H1 (cell line): ENCODE results near the gene IPO11. TPM values are rescaled to one million over a fixed set of nuclear protein-coding genes. Genes with fewer than 3 reads are reported as not detected.

ENCODE experiments used
- CTCF ChIA-PET: fragments of 300-600 bp; sonication (Branson Sonifier 250); formaldehyde crosslinking; loops from one replicate; lab custom pipeline; 2021; ENCODE audit not compliant: partially characterized antibody; lab: Charles Lee
- POLR2A ChIA-PET: fragments of 300-600 bp; sonication (Branson Sonifier 250); formaldehyde crosslinking; loops from one replicate; lab custom pipeline; 2021; ENCODE audit warnings: inconsistent platforms; ENCODE audit not compliant: partially characterized antibody; lab: Charles Lee
- DNase-seq, 2 experiments: peaks; one replicate each; pipeline versions ENCODE4 v3.0.0 to v3.0.0-alpha.2; 2010 to 2022; ENCODE audit warnings: low spot score in 2 of 2, low read depth in 1 of 2, mixed read lengths in 1 of 2
- FAIRE-seq: peaks from 2 replicates; lab custom pipeline; 2011; peaks lifted over from hg19 to GRCh38; lab: Jason Lieb, UNC
- H2AFZ ChIP-seq: 2 replicates; pipeline ENCODE4 v1.8.1; 2012; ENCODE audit warnings: low read length, inconsistent platforms
- H2AK5ac ChIP-seq: 2 replicates; pipeline ENCODE4 v1.6.1; 2013; ENCODE audit warnings: low read depth, low read length
- H2BK120ac ChIP-seq: replicated peaks from 2 replicates; pipeline ENCODE3; 2013; ENCODE audit warnings: low read depth, low read length, inconsistent platforms
- H2BK12ac ChIP-seq: 2 replicates; pipeline ENCODE4 v1.6.1; 2013; ENCODE audit warnings: low read depth, low read length
- H2BK15ac ChIP-seq: 2 replicates; pipeline ENCODE4 v1.6.1; 2013; ENCODE audit warnings: low read length
- H2BK20ac ChIP-seq: 2 replicates; pipeline ENCODE4 v1.6.1; 2013; ENCODE audit warnings: low read length
- H2BK5ac ChIP-seq: 2 replicates; pipeline ENCODE4 v1.6.1; 2013; ENCODE audit warnings: low read depth, low read length
- H3K14ac ChIP-seq: 2 replicates; pipeline ENCODE4 v1.6.1; 2013; ENCODE audit warnings: inconsistent platforms; ENCODE audit not compliant: insufficient read length
- H3K18ac ChIP-seq: 2 replicates; pipeline ENCODE4 v1.6.1; 2013; ENCODE audit warnings: low read length; ENCODE audit errors: extremely low read depth
- H3K23ac ChIP-seq: 2 replicates; pipeline ENCODE4 v1.6.1; 2013; ENCODE audit warnings: inconsistent platforms; ENCODE audit not compliant: insufficient read length
- H3K23me2 ChIP-seq: 2 replicates; pipeline ENCODE4 v1.6.1; 2013; ENCODE audit warnings: low read depth, low read length
- H3K27ac ChIP-seq: 2 replicates; pipeline ENCODE4 v1.6.1; 2011; ENCODE audit warnings: low read depth, low read length, inconsistent platforms
- H3K27me3 ChIP-seq, 4 experiments: replicated peaks in 1 of 4; 1 replicate in 1 of 4; 2 replicates in 3 of 4; pipeline versions ENCODE4 v1.6.1 to v1.8.1; 2011 to 2013; ENCODE audit warnings: low read length in 3 of 4, mild to moderate bottlenecking in 3 of 4, inconsistent platforms in 2 of 4, mixed read lengths in 2 of 4, moderate library complexity in 1 of 4; ENCODE audit not compliant: control insufficient read depth in 3 of 4, insufficient read depth in 3 of 4; ENCODE audit errors: extremely low read depth in 1 of 4
- H3K36me3 ChIP-seq, 4 experiments: 2 replicates each; pipeline versions ENCODE4 v1.6.1 to v1.8.1; 2011 to 2013; ENCODE audit warnings: mild to moderate bottlenecking in 4 of 4, low read length in 3 of 4, moderate library complexity in 2 of 4, control low read depth in 1 of 4, inconsistent platforms in 1 of 4; ENCODE audit not compliant: insufficient read depth in 4 of 4, control insufficient read depth in 2 of 4
- H3K4ac ChIP-seq: replicated peaks from 2 replicates; pipeline ENCODE3; 2013; ENCODE audit warnings: low read length, low read depth, mixed read lengths, inconsistent platforms; ENCODE audit not compliant: insufficient read length
- H3K4me1 ChIP-seq, 4 experiments: replicated peaks in 1 of 4; 1 replicate in 1 of 4; 2 replicates in 3 of 4; pipeline versions ENCODE4 v1.6.1 to v1.8.1; 2011 to 2013; ENCODE audit warnings: low read length in 3 of 4, inconsistent platforms in 2 of 4, mixed read lengths in 1 of 4; ENCODE audit not compliant: insufficient read depth in 4 of 4, control insufficient read depth in 3 of 4
- H3K4me2 ChIP-seq, 2 experiments: 2 replicates each; pipeline versions ENCODE4 v1.6.1 to v1.8.1; 2011 to 2013; ENCODE audit warnings: low read depth in 2 of 2, low read length in 2 of 2, control low read depth in 1 of 2, inconsistent platforms in 1 of 2, mild to moderate bottlenecking in 1 of 2; ENCODE audit not compliant: insufficient read depth in 1 of 2
- H3K4me3 ChIP-seq, 4 experiments: fragments of 200-600, 300-600 bp in 1 of 4; sonication (generic), shearing (Covaris generic), sonication (Bioruptor Twin) in 1 of 4; 2 replicates each; pipeline versions ENCODE4 v1.5.1 to v1.8.1; 2011 to 2016; ENCODE audit warnings: low read length in 4 of 4, low read depth in 3 of 4, control low read depth in 2 of 4, inconsistent platforms in 2 of 4, mild to moderate bottlenecking in 2 of 4, mixed read lengths in 1 of 4, moderate library complexity in 1 of 4; ENCODE audit not compliant: insufficient read depth in 2 of 4; ENCODE audit errors: extremely low read depth in 1 of 4
- H3K56ac ChIP-seq: replicated peaks from 2 replicates; pipeline ENCODE3; 2013; ENCODE audit warnings: low read depth, mild to moderate bottlenecking, mixed read lengths, low read length, inconsistent platforms; ENCODE audit not compliant: insufficient read length
- H3K79me1 ChIP-seq: 2 replicates; pipeline ENCODE4 v1.6.1; 2013; ENCODE audit warnings: low read depth, low read length, control low read depth
- H3K79me2 ChIP-seq, 2 experiments: 2 replicates each; pipeline versions ENCODE4 v1.6.1 to v1.8.1; 2012 to 2013; ENCODE audit warnings: low read length in 2 of 2, mild to moderate bottlenecking in 2 of 2, inconsistent platforms in 1 of 2; ENCODE audit not compliant: insufficient read depth in 2 of 2, control insufficient read depth in 1 of 2
- H3K9ac ChIP-seq, 4 experiments: replicated peaks in 1 of 4; 1 replicate in 1 of 4; 2 replicates in 3 of 4; pipeline versions ENCODE4 v1.6.1 to v1.8.1; 2011 to 2013; ENCODE audit warnings: low read depth in 3 of 4, low read length in 3 of 4, control low read depth in 2 of 4, mild to moderate bottlenecking in 2 of 4, moderate library complexity in 2 of 4, inconsistent platforms in 1 of 4; ENCODE audit errors: extremely low read depth in 1 of 4
- H3K9me3 ChIP-seq, 2 experiments: 2 replicates each; pipeline versions ENCODE4 v1.6.1 to v1.8.1; 2012 to 2013; ENCODE audit warnings: mild to moderate bottlenecking in 2 of 2, moderate library complexity in 2 of 2, control low read depth in 1 of 2, inconsistent platforms in 1 of 2, low read depth in 1 of 2, low read length in 1 of 2, mixed read lengths in 1 of 2; ENCODE audit not compliant: insufficient read depth in 2 of 2
- H4K20me1 ChIP-seq, 2 experiments: replicated peaks in 1 of 2; 2 replicates each; pipeline versions ENCODE3 to v1.8.1; 2011 to 2013; ENCODE audit warnings: inconsistent platforms in 2 of 2, low read length in 2 of 2, mild to moderate bottlenecking in 1 of 2; ENCODE audit not compliant: insufficient read depth in 2 of 2, control insufficient read depth in 1 of 2
- H4K5ac ChIP-seq: 2 replicates; pipeline ENCODE4 v1.6.1; 2013; ENCODE audit warnings: low read length, low read depth, mixed read lengths, inconsistent platforms; ENCODE audit not compliant: insufficient read length
- H4K8ac ChIP-seq: 2 replicates; pipeline ENCODE4 v1.8.0; 2013; ENCODE audit warnings: mild to moderate bottlenecking, moderate library complexity, low read length, inconsistent platforms; ENCODE audit not compliant: insufficient read depth; ENCODE audit errors: extremely low read depth
- H4K91ac ChIP-seq: replicated peaks from 2 replicates; pipeline ENCODE3; 2013; ENCODE audit warnings: low read length, mixed read lengths, inconsistent platforms; ENCODE audit not compliant: insufficient read length
- CBX5 ChIP-seq: fragments of 300-800, 300-1000 bp; sonication (generic); IDR thresholded peaks from 2 replicates; pipeline ENCODE4 v1.7.1; 2016; ENCODE audit warnings: antibody characterized with exemption, low read length, low read depth
- CHD2 ChIP-seq: IDR thresholded peaks from 2 replicates; pipeline ENCODE4 v1.6.1; 2012; ENCODE audit warnings: low read length, improper control_type of control experiment
- EP300 ChIP-seq, 2 experiments: IDR thresholded peaks; 1 replicate in 1 of 2; 2 replicates in 1 of 2; pipeline ENCODE4 v1.6.1; 2011 to 2012; ENCODE audit warnings: low read depth in 2 of 2, low read length in 2 of 2, mild to moderate bottlenecking in 2 of 2, borderline replicate concordance in 1 of 2, inconsistent platforms in 1 of 2, moderate library complexity in 1 of 2
- EZH2 ChIP-seq: fragments of 200-600 bp; sonication (generic); IDR thresholded peaks from 2 replicates; pipeline ENCODE4 v1.7.1; 2012; ENCODE audit warnings: low read depth, mild to moderate bottlenecking, moderate library complexity, low read length, inconsistent platforms; ENCODE audit not compliant: severe bottlenecking
- KDM1A ChIP-seq: fragments of 200-600, 300-600 bp; sonication (generic); IDR thresholded peaks from 2 replicates; pipeline ENCODE4 v1.7.1; 2016; ENCODE audit warnings: mild to moderate bottlenecking, low read length, borderline replicate concordance
- RNF2 ChIP-seq: fragments of 200-900, 300-1000 bp; sonication (generic); IDR thresholded peaks from 2 replicates; pipeline ENCODE4 v1.7.1; 2016; ENCODE audit warnings: borderline replicate concordance, low read depth, mild to moderate bottlenecking, antibody characterized with exemption, low read length; ENCODE audit not compliant: poor library complexity, severe bottlenecking; ENCODE audit errors: missing control alignments
- SIN3A ChIP-seq, 2 experiments: IDR thresholded peaks in 1 of 2; conservative IDR thresholded peaks in 1 of 2; 2 replicates each; pipeline ENCODE4 v1.6.1; 2011 to 2012; ENCODE audit warnings: low read length in 2 of 2, improper control_type of control experiment in 1 of 2, low read depth in 1 of 2, mild to moderate bottlenecking in 1 of 2
- SP1 ChIP-seq: IDR thresholded peaks from 2 replicates; pipeline ENCODE4 v1.6.1; 2011; ENCODE audit warnings: low read depth, low read length
- SP2 ChIP-seq: IDR thresholded peaks from 2 replicates; pipeline ENCODE4 v1.6.1; 2012; ENCODE audit warnings: mild to moderate bottlenecking, low read length, inconsistent platforms
- TAF7 ChIP-seq: optimal IDR thresholded peaks from 2 replicates; pipeline ENCODE3; 2011; ENCODE audit warnings: low read depth, mild to moderate bottlenecking, inconsistent platforms, low read length, moderate library complexity, borderline replicate concordance
- WGBS, 2 experiments: shearing (Covaris generic) in 1 of 2; methylation state at CpG; one replicate each; pipeline versions ENCODE4 v1.1.6 to v1.1.7; 2013 to 2015; ENCODE audit warnings: low lambda C conversion rate in 2 of 2, mixed read lengths in 2 of 2, inconsistent platforms in 1 of 2, low coverage in 1 of 2, missing lambda C conversion rate in 1 of 2; ENCODE audit not compliant: insufficient replicate concordance in 2 of 2, insufficient coverage in 1 of 2, insufficient read length in 1 of 2; ENCODE audit errors: extremely low coverage in 1 of 2, missing lambda C conversion rate in 1 of 2; 5-methylcytosine and 5-hydroxymethylcytosine counted together
- polyA plus RNA-seq, 7 experiments: library from polyadenylated mRNA; depleted of rRNA in 3 of 7; stranded (reverse) in 5 of 7; unstranded in 2 of 7; fragments of >200 nt in 5 of 7; fragments of 200-250 nt in 2 of 7; gene quantifications; 1 replicate in 5 of 7; 2 replicates in 1 of 7; 4 replicates in 1 of 7; pipeline versions ENCODE4 v1.2.1 to v1.2.3, GENCODE V29; 2011 to 2013; ENCODE audit warnings: missing spikeins in 2 of 7, mixed read lengths in 2 of 7
- total RNA-seq: library from RNA; stranded (reverse); fragmentation: NEBNext Ultra II Directional; extraction: Animal tissue kit (Norgen Biotek cat#: 25700); gene quantifications from 2 replicates; pipeline ENCODE4 v1.2.1, GENCODE V29; 2021

The IPO11 gene
- total and polyA plus RNA-seq, 2 of the 8 experiments (the other 6 are each of a cell fraction or from before 2014, with no cell fraction given): 23.6 to 64.4 TPM

GRCh38 chr5:62616615-62617277 lies 204.2 kb downstream of the IPO11 start:
- Histone ChIP-seq H3K4ac (no peak overlapping the region), H3K4me1 (peaks cover 0 to 4% (median 1%) of the 10 kb centered on the region in 4 experiments; a peak in 4 of 7 replicates), H3K36me3 (no peaks in the 10 kb centered on the region; a peak in 1 of 8 replicates), H3K56ac (no peak overlapping the region), H3K4me3 (no peak overlapping the region), H3K27ac (no peak overlapping the region), H3K4me2 (no peak overlapping the region), H2BK120ac (no peak overlapping the region), H3K23me2 (no peaks in the 10 kb centered on the region), H3K23ac (no peak overlapping the region), H2AFZ (no peak overlapping the region), H3K9ac (no peak overlapping the region), H3K79me2 (no peaks in the 10 kb centered on the region), H2BK20ac (no peak overlapping the region), H2BK15ac (no peak overlapping the region), H2AK5ac (no peak overlapping the region), H3K18ac (no peak overlapping the region), H4K91ac (no peak overlapping the region), H4K8ac (no peak overlapping the region), H3K14ac (no peak overlapping the region), H3K27me3 (no peaks in the 10 kb centered on the region), H2BK5ac (no peak overlapping the region), H2BK12ac (no peak overlapping the region), H3K9me3 (peaks cover 0 to 4% of the 10 kb centered on the region in 2 experiments; a peak in 1 of 4 replicates), H3K79me1 (no peaks in the 10 kb centered on the region), H4K5ac (no peak overlapping the region), H4K20me1 (no peaks in the 10 kb centered on the region)
- ChIA-PET POLR2A (no interaction called here), CTCF (interaction anchor here (1.1 kb wide), 1 partner anchor 37 kb away, joined by 3 read pairs; no protein-coding TSS in a partner anchor)
- DNase-seq: no peak
- FAIRE-seq: no peak
- WGBS, 2 experiments: 95% methylated on average over 2 of the region's 2 CpGs; no CpG with 5 or more reads in 1 of the 2 experiments
- no peak for TF ChIP-seq EZH2
- TF ChIP-seq RNF2: no peak
- TF ChIP-seq KDM1A: no peak
- no peak for TF ChIP-seq CBX5
- no peak for TF ChIP-seq CHD2
- no peak for TF ChIP-seq SP1
- TF ChIP-seq SIN3A (conservative IDR thresholded peaks at IDR 0.05 in 1 of 2, IDR thresholded peaks at IDR 0.05 in 1 of 2; ENCODE audit: low read depth in 1 of 2, low read length in 2 of 2): no peak
- no peak for TF ChIP-seq SP2
- TF ChIP-seq TAF7: no peak
- TF ChIP-seq EP300 (IDR thresholded peaks at IDR 0.05; ENCODE audit: borderline replicate concordance in 1 of 2, low read depth in 2 of 2, low read length in 2 of 2): no peak
